GM21390 (cell line): Measurements from ENCODE around the gene HGFAC.

Experiments
- ATAC-seq: cut with Tn5 transposase; IDR thresholded peaks from one replicate; pipeline ENCODE4 v1.9.1; 2021; ENCODE audit not compliant: unreplicated experiment

HGFAC gene

GRCh38 chr4:3485011-3485791 is 43.4 kb downstream of the HGFAC start:
- no peak for ATAC-seq

- no peak for ATAC-seq
Measured at GRCh38 chr4:3485886-3486540, 44.2 kb downstream of the HGFAC start.

- ATAC-seq = no peak
Measured at GRCh38 chr4:3486541-3487540, 45.1 kb downstream of the HGFAC start.

- ATAC-seq = no peak
Measured at GRCh38 chr4:3487861-3488260, 46.1 kb downstream of the HGFAC start.

GRCh38 chr4:3488820-3489219 is 47.1 kb downstream of the HGFAC start:
- ATAC-seq = no peak

GRCh38 chr4:3489451-3489962 is 47.7 kb downstream of the HGFAC start:
- no peak for ATAC-seq

- no peak for ATAC-seq
Measured at GRCh38 chr4:3491681-3492405, 50.1 kb downstream of the HGFAC start.

GRCh38 chr4:3492741-3493719 is 51.3 kb downstream of the HGFAC start:
- no peak for ATAC-seq

- ATAC-seq = no peak
Measured at GRCh38 chr4:3493720-3494461, 52.1 kb downstream of the HGFAC start.

GRCh38 chr4:3494462-3494871 is 52.7 kb downstream of the HGFAC start:
- ATAC-seq = no peak

- ATAC-seq = no peak
Measured at GRCh38 chr4:3495204-3495975, 53.6 kb downstream of the HGFAC start.

GRCh38 chr4:3496021-3496420 is 54.3 kb downstream of the HGFAC start:
- ATAC-seq = no peak

GRCh38 chr4:3497095-3497494 is 55.3 kb downstream of the HGFAC start:
- ATAC-seq = no peak

GRCh38 chr4:3497523-3498389 is 56.0 kb downstream of the HGFAC start:
- no peak for ATAC-seq

- no peak for ATAC-seq
Measured at GRCh38 chr4:3498407-3498806, 56.6 kb downstream of the HGFAC start.
